ENCODE results near the gene NXF1. TPM values are rescaled to one million over a fixed set of nuclear protein-coding genes. Genes with fewer than 3 reads are reported as not detected.

Gene NXF1
- total and polyA plus RNA-seq, 7 donors: 36.3 to 67.0 (median 42.3) TPM

DNA sequence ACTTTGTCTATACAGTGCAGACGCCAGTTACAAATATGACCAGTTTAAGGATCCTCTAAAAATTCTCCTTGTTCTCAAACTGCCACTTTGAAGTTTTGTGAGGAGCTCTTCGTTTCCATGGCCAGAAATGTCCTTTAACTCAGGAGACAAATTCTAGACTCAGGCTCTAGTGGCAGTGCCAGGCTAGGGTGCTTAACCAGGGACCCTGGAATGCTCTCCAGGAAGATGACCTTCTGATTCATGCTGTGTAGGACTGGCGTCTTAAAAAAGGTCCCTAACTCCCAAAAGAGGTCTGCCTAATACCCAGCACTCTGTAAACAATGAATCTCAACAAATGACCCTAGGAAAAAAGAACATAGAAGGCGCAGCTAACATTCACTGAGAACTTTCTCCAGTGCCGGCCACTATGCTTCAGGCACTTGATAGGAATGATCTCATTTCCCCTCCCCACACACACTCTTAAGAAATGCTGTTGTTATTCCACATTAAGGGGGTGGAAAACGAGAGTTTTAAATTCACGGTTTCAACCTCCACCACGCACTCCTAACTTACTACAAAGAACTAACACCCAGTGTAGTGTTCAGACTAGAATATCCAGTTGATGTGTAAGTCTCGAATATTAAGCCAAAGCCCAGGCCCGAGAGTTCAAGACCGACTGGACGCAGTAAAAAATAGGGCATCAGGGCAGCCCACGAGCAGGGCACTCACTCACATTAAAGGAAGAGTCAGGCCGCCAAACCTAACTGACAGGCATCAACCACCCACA, 747 bp downstream of the NXF1 start:
- ATAC-seq (peak in 2 of 4 donors; percentile 1 to 9), DNase-seq (no peak)
- H3K9me3 ChIP-seq: no peaks in the 10 kb centered on the region
- H3K4me1 ChIP-seq: peaks cover 22% of the 10 kb centered on the region
- TF ChIP-seq, protein P1, sequence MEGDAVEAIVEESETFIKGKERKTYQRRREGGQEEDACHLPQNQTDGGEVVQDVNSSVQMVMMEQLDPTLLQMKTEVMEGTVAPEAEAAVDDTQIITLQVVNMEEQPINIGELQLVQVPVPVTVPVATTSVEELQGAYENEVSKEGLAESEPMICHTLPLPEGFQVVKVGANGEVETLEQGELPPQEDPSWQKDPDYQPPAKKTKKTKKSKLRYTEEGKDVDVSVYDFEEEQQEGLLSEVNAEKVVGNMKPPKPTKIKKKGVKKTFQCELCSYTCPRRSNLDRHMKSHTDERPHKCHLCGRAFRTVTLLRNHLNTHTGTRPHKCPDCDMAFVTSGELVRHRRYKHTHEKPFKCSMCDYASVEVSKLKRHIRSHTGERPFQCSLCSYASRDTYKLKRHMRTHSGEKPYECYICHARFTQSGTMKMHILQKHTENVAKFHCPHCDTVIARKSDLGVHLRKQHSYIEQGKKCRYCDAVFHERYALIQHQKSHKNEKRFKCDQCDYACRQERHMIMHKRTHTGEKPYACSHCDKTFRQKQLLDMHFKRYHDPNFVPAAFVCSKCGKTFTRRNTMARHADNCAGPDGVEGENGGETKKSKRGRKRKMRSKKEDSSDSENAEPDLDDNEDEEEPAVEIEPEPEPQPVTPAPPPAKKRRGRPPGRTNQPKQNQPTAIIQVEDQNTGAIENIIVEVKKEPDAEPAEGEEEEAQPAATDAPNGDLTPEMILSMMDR (IDR thresholded peaks at IDR 0.05): no peak
- H3K4me3 ChIP-seq: peak overlapping the region; percentile 95
- intact Hi-C loops (cut with DNase I): loop anchor here in 1 of 2 donors (2.0 to 5.0 kb wide), 2 partner anchors 14 to 33 kb away; partner anchors contain the start of gene WDR74
- H3K36me3 ChIP-seq (ENCODE audit: insufficient read depth in 1 of 2, low read depth in 1 of 2): peaks cover 16 to 43% of the 10 kb centered on the region in 2 donors
- H3K27ac ChIP-seq: peak overlapping the region; percentile 96
- WGBS, 3 donors: 4 to 6% (median 4%) methylated on average over 14 of the region's 14 CpGs
- H3K27me3 ChIP-seq (ENCODE audit: insufficient read depth in 3 of 3, low read length in 2 of 3): no peaks in the 10 kb centered on the region

- Histone ChIP-seq H3K4me3 (no peak overlapping the region), H3K27ac (no peak overlapping the region), H3K36me3 (ENCODE audit: insufficient read depth in 1 of 2, low read depth in 1 of 2) (peaks cover 21 to 77% of the 10 kb centered on the region in 2 donors), H3K27me3 (ENCODE audit: insufficient read depth in 3 of 3, low read length in 2 of 3) (no peaks in the 10 kb centered on the region), H3K4me1 (peaks cover 14% of the 10 kb centered on the region), H3K9me3 (no peaks in the 10 kb centered on the region)
- WGBS, 3 donors: 81 to 87% (median 87%) methylated on average over 4 of the region's 4 CpGs
- ATAC-seq: no peak
- TF ChIP-seq, protein P1 (IDR thresholded peaks at IDR 0.05): no peak
- intact Hi-C loops (cut with DNase I): loop anchor here in 1 of 2 donors (5.0 kb wide), 1 partner anchor 36 kb away; the partner anchor contains the start of gene WDR74
- peak in 1 of 2 donors; percentile 2 for DNase-seq
These were observed 4.2 kb downstream of the NXF1 start for GRCh38 chr11:62801071-62801470.

DNA sequence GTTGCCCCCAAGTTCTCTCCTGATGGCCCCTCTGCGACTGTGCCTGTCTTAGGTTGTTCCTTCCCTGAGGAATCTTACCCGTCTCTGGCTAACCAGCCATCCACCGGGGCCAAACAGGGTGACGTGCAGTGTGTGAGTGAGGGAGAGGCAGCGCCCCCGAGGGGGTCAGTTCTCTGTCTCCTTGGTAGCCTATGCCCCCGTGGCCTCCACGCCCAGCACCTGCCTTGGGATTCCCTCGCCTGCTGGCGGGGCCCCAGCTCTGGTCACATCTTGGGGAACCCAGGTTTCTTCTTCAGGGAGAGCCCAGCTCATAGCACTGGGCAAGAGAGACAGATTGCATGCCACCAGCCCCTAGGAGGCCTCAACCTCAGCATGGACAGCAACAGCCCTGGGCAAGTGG, 5.8 kb downstream of the NXF1 start:
- no peak overlapping the region for H3K4me3 ChIP-seq

DNA sequence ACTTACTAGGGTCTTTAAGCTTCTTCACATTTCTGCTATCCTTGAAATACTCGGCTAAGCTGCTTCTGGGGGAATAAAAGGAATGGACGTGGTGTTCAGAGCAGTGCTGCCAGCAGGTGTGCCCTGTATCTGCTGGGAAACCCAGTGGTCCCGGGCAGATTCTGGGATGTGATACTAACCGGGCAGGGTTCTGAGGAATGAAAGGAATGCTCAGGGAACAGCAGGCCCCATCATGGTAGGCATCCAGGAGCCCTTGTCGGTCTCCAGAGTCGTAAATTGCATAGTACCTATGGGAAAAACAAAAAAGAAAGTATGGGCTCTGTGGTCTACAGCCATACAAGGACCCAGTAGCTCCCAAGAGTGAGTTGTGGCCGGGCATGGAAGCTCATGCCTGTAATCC, 9.0 kb downstream of the NXF1 start:
- Histone ChIP-seq H3K9me3 (no peaks in the 10 kb centered on the region), H3K27ac (no peak overlapping the region), H3K36me3 (ENCODE audit: insufficient read depth in 1 of 2, low read depth in 1 of 2) (peaks cover 18 to 93% of the 10 kb centered on the region in 2 donors), H3K4me3 (no peak overlapping the region), H3K4me1 (peaks cover under 1% of the 10 kb centered on the region), H3K27me3 (ENCODE audit: insufficient read depth in 3 of 3, low read length in 2 of 3) (no peaks in the 10 kb centered on the region)
- WGBS, 3 donors: 80 to 83% (median 82%) methylated on average over 7 of the region's 7 CpGs
- DNase-seq (no peak), ATAC-seq (no peak)
- intact Hi-C loops (cut with DNase I): loop anchor here in 1 of 2 donors (5.0 kb wide), 1 partner anchor 36 kb away; the partner anchor contains the start of genes STX5 and TEX54
- TF ChIP-seq, protein P1 (IDR thresholded peaks at IDR 0.05): no peak

More for the DNA sequence above, 5.8 kb downstream of the NXF1 start:
- DNase-seq: no peak
- H3K4me1 ChIP-seq: peaks cover 11% of the 10 kb centered on the region
- TF ChIP-seq, protein P1 (IDR thresholded peaks at IDR 0.05): no peak
- H3K27me3 ChIP-seq (ENCODE audit: insufficient read depth in 3 of 3, low read length in 2 of 3): no peaks in the 10 kb centered on the region
- no peak overlapping the region for H3K27ac ChIP-seq
- ATAC-seq: no peak
- 87 to 90% (median 88%) methylated on average over 10 of the region's 10 CpGs for WGBS, 3 donors
- intact Hi-C loops (cut with DNase I): loop anchor here in 1 of 2 donors (5.0 kb wide), 1 partner anchor 33 kb away; the partner anchor contains the start of genes STX5 and TEX54
- H3K36me3 ChIP-seq (ENCODE audit: insufficient read depth in 1 of 2, low read depth in 1 of 2): peaks cover 21 to 93% of the 10 kb centered on the region in 2 donors
- no peaks in the 10 kb centered on the region for H3K9me3 ChIP-seq
